HG02981 (cell line): Measurements from ENCODE around the gene HIC2.
"Not testable (repeated sequence)": the region's sequence is repeated elsewhere in the genome, so short reads cannot be mapped to it uniquely, and the experiment has no call there.

Experiments
- ATAC-seq: cut with Tn5 transposase; IDR thresholded peaks from one replicate; pipeline ENCODE4 v1.9.1; 2021; ENCODE audit warnings: mild to moderate bottlenecking, moderate library complexity; ENCODE audit not compliant: unreplicated experiment

HIC2 gene

GRCh38 chr22:21434378-21435233 is 17.4 kb downstream of the HIC2 start:
- ATAC-seq: not testable (repeated sequence)

- ATAC-seq: not testable (repeated sequence)
Measured at GRCh38 chr22:21435998-21436810, 19.0 kb downstream of the HIC2 start.

- not testable (repeated sequence) for ATAC-seq
Measured at GRCh38 chr22:21438013-21438412, 20.8 kb downstream of the HIC2 start.

- not testable (repeated sequence) for ATAC-seq
Measured at GRCh38 chr22:21440018-21440636, 23.0 kb downstream of the HIC2 start.

- ATAC-seq: not testable (repeated sequence)
Measured at GRCh38 chr22:21440676-21441075, 23.5 kb downstream of the HIC2 start.

- not testable (repeated sequence) for ATAC-seq
Measured at GRCh38 chr22:21441170-21441569, 24.0 kb downstream of the HIC2 start.

GRCh38 chr22:21442123-21442522 is 25.0 kb downstream of the HIC2 start:
- not testable (repeated sequence) for ATAC-seq

- not testable (repeated sequence) for ATAC-seq
Measured at GRCh38 chr22:21442646-21443045, 25.5 kb downstream of the HIC2 start.

GRCh38 chr22:21443057-21443734 is 26.0 kb downstream of the HIC2 start:
- no peak for ATAC-seq

- ATAC-seq: no peak
Measured at GRCh38 chr22:21443735-21444421, 26.7 kb downstream of the HIC2 start.

- ATAC-seq: no peak
Measured at GRCh38 chr22:21444701-21445436, 27.7 kb downstream of the HIC2 start.

- no peak for ATAC-seq
Measured at GRCh38 chr22:21445437-21446127, 28.4 kb downstream of the HIC2 start.

GRCh38 chr22:21446128-21446826 is 29.1 kb downstream of the HIC2 start:
- ATAC-seq: no peak

GRCh38 chr22:21446827-21447690 is 29.9 kb downstream of the HIC2 start:
- no peak for ATAC-seq

GRCh38 chr22:21447694-21448402 is 30.7 kb downstream of the HIC2 start:
- no peak for ATAC-seq

- no peak for ATAC-seq
Measured at GRCh38 chr22:21448627-21449416, 31.7 kb downstream of the HIC2 start.
